Epithelial cell of proximal tubule (primary cell): ENCODE results near the gene GASK1A. TPM values are rescaled to one million over a fixed set of nuclear protein-coding genes. Genes with fewer than 3 reads are reported as not detected.
"Not testable (repeated sequence)": the region's sequence is repeated elsewhere in the genome, so short reads cannot be mapped to it uniquely, and the experiment has no call there.

Experiments
- DNase-seq: peaks from one replicate; pipeline ENCODE4 v3.0.0-alpha.2; 2011; ENCODE audit warnings: low read depth
- H3K4me3 ChIP-seq: 2 replicates; pipeline ENCODE4 v1.5.1; 2011; ENCODE audit warnings: low read depth, mild to moderate bottlenecking, low read length
- total RNA-seq: library from RNA; depleted of rRNA; stranded (reverse); fragments of >200 nt; gene quantifications from 2 replicates; pipeline ENCODE4 v1.2.3, GENCODE V29; 2015
- TF ChIP-seq, protein P1 (sequence below): conservative IDR thresholded peaks from 2 replicates; pipeline ENCODE4 v1.5.1; 2012; ENCODE audit warnings: low read depth, mild to moderate bottlenecking, low read length

Gene GASK1A
- total RNA-seq, 1 donor from 2014 or later: 1.1 TPM

DNA sequence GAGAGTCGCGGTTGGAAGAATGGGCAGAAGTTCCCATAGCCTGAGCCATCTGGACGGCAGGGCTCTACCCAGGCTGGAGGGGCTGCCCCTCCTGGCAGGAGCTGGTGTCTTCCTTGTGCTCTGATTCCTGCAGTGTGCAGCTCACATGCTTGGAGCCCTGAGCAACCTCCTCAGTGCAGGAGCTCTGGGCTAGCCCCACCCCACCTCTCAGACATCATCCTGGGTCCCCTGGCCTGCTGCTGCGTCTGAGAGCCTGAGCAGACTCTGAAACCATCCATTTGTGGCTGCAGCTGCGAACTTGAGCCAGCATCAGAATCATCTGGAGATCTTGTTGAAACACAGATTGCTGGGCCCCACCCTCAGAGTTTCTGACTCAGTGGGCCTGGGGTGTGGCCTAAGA, 84.0 kb downstream of the GASK1A start:
- no peak for DNase-seq
- H3K4me3 ChIP-seq: no peak overlapping the region
- TF ChIP-seq, protein P1, sequence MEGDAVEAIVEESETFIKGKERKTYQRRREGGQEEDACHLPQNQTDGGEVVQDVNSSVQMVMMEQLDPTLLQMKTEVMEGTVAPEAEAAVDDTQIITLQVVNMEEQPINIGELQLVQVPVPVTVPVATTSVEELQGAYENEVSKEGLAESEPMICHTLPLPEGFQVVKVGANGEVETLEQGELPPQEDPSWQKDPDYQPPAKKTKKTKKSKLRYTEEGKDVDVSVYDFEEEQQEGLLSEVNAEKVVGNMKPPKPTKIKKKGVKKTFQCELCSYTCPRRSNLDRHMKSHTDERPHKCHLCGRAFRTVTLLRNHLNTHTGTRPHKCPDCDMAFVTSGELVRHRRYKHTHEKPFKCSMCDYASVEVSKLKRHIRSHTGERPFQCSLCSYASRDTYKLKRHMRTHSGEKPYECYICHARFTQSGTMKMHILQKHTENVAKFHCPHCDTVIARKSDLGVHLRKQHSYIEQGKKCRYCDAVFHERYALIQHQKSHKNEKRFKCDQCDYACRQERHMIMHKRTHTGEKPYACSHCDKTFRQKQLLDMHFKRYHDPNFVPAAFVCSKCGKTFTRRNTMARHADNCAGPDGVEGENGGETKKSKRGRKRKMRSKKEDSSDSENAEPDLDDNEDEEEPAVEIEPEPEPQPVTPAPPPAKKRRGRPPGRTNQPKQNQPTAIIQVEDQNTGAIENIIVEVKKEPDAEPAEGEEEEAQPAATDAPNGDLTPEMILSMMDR: no peak

DNA sequence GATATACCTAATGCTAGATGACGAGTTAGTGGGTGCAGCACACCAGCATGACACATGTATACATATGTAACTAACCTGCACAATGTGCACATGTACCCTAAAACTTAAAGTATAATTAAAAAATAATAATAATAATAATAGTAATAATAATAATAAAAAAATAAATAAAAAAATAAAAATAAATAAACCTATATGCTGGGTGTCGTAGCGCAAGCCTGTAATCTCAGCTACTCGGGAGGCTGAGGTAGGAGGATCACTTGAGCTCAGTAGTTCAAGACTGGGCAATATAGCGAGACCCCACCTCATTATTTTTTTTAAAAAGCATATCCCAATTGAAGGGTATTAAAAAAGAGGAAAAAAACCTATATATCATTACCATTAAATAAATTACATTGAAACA, 91.6 kb downstream of the GASK1A start:
- DNase-seq, H3K4me3 ChIP-seq: not testable (repeated sequence)

DNA sequence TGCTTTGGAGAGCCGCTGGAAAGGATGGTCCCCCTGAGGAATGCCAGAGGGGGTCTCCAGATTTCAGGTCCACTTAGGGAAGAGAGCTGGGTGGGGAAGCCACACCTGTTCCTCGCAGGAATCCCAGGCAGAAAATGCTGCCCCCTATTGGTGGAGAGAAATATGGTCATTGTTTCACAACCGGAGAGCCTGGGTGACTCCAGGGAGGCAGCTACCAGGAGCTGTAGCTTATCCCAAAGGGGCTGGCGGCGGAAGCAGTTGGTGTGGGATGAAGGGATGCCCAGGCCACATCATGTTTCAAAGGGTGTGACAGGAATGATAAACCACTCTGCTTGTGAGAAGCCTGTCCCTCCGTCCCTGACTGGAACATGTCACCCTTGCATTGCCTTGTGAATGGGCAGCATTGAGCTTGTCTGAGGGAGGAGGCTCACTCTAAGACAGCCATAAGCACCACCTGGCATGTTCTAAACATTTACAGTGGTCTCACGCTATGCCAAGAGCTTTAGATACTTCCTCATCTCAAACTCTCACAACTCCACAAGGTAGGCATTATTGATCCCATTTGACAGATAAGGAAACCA, 92.3 kb downstream of the GASK1A start:
- no peak for DNase-seq
- no peak overlapping the region for H3K4me3 ChIP-seq
- TF ChIP-seq, protein P1: peak; percentile 66

DNA sequence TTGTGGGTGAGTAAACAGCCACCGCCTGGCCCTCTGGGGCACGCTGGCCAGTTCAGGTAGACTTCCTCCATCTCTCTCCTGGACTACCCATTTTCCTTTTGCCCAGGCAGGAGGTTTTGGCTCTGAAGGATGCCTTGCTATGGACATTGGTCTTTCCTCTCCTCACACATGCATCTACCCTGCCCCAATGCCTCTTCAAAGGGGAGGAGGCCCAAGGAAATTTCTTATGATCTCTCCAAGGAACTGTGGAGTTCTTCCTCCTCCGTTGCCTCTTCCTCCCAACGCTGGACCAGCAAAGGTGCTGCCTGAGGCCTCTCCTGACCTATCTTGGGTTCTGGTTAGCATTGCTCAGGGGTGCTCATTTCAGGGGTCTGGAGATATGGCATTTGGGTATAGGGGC, 93.2 kb downstream of the GASK1A start:
- DNase-seq: no peak
- no peak overlapping the region for H3K4me3 ChIP-seq
- TF ChIP-seq, protein P1: no peak

DNA sequence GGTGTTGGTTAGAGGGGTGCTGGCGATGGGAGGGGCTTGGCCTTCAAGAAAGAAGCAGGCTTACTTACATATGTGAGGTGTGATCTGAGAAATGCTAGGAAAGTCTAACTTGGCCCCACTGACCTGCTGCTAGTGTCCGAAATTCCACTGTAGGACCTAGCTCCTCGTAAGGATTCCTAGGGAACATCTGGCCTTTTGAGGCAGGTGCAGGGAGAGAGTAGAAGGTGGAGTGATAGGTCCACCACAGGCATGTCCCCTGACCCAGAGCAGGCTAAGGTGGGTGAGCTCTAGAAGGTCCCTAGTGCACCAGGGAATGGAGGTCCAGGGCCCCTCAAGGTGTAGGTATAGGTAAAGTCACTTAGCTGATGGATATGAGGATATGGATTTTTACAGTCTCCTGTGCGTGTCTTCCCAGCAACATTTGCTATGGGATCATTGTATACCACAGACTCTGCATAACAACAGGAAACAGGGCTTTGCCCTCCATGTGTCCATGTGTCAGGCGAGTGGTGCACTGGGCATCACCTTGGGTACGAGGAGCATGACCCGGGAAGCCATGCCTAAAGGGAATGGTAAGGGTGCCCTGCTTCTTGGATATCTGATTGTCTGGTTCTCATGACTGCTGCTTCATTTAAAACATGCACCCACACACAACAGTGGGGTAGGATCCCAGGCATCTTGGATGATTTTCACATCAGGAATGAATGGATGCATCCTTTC, 94.2 kb downstream of the GASK1A start:
- no peak overlapping the region for H3K4me3 ChIP-seq
- no peak for DNase-seq
- TF ChIP-seq, protein P1: no peak

DNA sequence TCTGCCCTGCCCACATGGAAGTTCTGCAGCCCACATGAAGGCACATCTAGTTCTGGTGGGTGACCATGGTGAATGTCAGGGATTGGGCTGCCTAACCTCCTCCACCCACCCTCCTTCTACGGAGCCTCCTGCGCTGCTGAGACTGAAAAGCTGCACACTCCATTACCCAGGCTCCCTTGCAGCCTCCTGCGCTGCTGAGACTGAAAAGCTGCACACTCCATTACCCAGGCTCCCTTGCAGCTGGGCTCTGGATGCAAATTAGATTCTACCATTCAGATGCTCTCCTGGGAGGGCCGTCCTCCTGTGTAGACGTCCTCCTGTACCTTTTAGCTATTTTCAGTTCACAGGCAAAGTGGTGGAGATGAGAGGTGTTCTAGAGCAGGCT, 94.7 kb downstream of the GASK1A start:
- H3K4me3 ChIP-seq: no peak overlapping the region
- TF ChIP-seq, protein P1: no peak
- no peak for DNase-seq

DNA sequence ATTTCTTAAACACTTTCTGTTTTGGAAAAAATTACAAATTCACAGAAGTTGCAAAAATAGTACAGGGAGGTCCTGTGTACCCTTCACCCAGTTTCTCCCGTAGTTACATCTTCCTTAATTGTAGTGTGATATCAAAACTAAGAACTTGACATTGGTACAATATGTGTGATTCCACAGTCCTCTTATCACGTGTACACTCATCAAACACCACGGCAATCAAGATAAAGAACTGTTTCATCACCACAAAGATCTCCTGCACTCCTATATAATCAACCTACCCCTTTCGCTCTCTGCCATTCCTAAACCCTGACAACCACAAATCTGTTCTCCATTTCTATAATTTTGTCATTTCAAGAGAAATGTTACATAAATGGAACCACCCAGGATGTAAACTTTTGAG, 95.4 kb downstream of the GASK1A start:
- TF ChIP-seq, protein P1: no peak
- no peak overlapping the region for H3K4me3 ChIP-seq
- no peak for DNase-seq
